ENCODE measurements around the gene TNNT2.

Gene TNNT2

DNA sequence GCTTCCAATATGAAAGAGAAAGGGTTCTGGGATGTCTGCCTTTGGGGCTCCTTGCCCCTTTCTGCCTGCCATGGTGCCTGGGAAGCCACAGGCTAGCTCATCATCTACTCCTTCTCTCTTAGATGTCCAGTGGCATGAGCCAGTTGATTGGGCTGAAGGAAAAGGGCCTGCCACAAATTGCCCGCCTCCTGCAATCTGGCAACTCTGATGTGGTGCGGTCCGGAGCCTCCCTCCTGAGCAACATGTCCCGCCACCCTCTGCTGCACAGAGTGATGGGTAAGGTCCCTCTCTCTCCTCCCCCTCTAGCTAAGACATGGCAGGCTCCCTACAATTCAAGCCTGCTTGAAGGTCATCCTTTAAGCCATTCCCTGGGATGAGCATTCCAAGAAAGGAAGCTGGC lies 53.2 kb downstream of the TNNT2 start:
- H3K9me3 ChIP-seq (ENCODE audit: control insufficient read depth, insufficient read depth, low read depth, low read length): no peaks in the 10 kb centered on the region
- no peak overlapping the region for H3K27ac ChIP-seq (ENCODE audit: low read depth, low read length)
- no peaks in the 10 kb centered on the region for H3K4me1 ChIP-seq (ENCODE audit: control insufficient read depth, insufficient read depth, low read length)
- H3K4me3 ChIP-seq (ENCODE audit: low read depth, low read length): no peak overlapping the region
- H3K36me3 ChIP-seq (ENCODE audit: control insufficient read depth, insufficient read depth, low read length): no peaks in the 10 kb centered on the region
- no peak overlapping the region for H3K9ac ChIP-seq (ENCODE audit: low read length)
- H3K27me3 ChIP-seq (ENCODE audit: control insufficient read depth, insufficient read depth, low read length): peaks cover 4% of the 10 kb centered on the region; the same call in 1 of the 2 replicates

DNA sequence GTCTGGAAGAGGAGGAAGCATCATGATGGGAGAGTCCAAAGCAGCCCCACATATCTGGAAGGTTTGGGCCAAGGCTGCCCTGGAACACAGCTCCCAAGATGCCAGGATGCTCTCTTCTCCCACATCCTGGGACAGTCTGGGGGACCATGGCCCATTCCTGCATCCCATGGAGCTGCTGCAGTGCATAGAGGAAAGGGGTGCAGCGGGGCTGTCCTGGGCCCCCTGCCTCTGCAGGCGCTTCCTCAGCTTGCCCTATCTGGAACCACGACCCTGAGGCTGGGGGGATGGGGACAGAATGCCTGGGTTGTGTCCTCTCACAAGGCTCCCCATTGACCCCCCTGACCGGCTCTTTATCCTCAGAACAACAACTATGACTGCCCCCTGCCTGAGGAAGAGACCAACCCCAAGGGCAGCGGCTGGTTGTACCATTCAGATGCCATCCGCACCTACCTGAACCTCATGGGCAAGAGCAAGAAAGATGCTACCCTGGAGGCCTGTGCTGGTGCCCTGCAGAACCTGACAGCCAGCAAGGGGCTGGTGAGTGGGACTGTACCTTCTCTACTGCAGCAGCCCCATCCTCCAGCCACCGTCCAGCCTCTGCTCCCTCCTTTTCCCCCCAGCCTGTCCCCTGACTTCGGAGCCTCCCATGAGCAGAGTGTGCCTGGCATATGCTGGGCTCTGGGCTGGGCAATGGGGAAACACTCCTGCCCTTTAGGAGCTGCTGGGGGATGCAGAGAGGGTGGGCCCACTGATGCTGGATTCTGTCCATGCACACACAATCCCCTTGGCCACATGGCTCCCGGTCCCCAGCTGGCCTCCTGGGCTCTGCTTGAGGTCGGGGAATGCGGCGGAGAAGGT lies 54.6 kb downstream of the TNNT2 start:
- Histone ChIP-seq H3K9me3 (ENCODE audit: control insufficient read depth, insufficient read depth, low read depth, low read length) (no peaks in the 10 kb centered on the region), H3K36me3 (ENCODE audit: control insufficient read depth, insufficient read depth, low read length) (no peaks in the 10 kb centered on the region), H3K4me1 (ENCODE audit: control insufficient read depth, insufficient read depth, low read length) (no peaks in the 10 kb centered on the region), H3K27ac (ENCODE audit: low read depth, low read length) (no peak overlapping the region), H3K4me3 (ENCODE audit: low read depth, low read length) (no peak overlapping the region), H3K27me3 (ENCODE audit: control insufficient read depth, insufficient read depth, low read length) (peaks cover 4% of the 10 kb centered on the region; the same call in 1 of the 2 replicates), H3K9ac (ENCODE audit: low read length) (no peak overlapping the region)

DNA sequence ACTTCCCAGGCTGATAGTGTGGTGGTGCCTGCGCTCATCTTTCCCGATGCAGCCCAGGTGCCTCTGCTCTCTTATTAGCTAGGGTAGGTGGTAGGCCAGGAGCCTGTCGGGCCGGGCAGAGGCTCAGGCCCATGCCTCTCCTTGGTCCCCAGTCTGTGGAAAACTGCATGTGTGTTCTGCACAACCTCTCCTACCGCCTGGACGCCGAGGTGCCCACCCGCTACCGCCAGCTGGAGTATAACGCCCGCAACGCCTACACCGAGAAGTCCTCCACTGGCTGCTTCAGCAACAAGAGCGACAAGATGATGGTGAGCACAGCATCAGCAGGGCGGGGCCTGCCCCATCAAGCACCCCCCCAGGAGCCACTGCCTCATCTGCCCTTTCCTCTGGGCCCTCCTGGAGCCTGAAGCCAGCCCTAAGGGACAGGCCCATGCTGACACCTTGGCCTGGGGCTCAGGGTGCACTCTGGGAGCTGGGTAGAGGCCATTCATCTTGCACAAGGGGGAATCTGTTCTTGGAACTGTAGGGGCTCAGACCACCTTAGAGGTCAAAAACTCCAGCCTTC lies 55.6 kb downstream of the TNNT2 start:
- H3K27me3 ChIP-seq (ENCODE audit: control insufficient read depth, insufficient read depth, low read length): no peaks in the 10 kb centered on the region; the same call in 1 of the 2 replicates
- no peaks in the 10 kb centered on the region for H3K9me3 ChIP-seq (ENCODE audit: control insufficient read depth, insufficient read depth, low read depth, low read length)
- no peak overlapping the region for H3K27ac ChIP-seq (ENCODE audit: low read depth, low read length)
- H3K4me3 ChIP-seq (ENCODE audit: low read depth, low read length): no peak overlapping the region
- H3K4me1 ChIP-seq (ENCODE audit: control insufficient read depth, insufficient read depth, low read length): no peaks in the 10 kb centered on the region
- no peak overlapping the region for H3K9ac ChIP-seq (ENCODE audit: low read length)
- H3K36me3 ChIP-seq (ENCODE audit: control insufficient read depth, insufficient read depth, low read length): no peaks in the 10 kb centered on the region

DNA sequence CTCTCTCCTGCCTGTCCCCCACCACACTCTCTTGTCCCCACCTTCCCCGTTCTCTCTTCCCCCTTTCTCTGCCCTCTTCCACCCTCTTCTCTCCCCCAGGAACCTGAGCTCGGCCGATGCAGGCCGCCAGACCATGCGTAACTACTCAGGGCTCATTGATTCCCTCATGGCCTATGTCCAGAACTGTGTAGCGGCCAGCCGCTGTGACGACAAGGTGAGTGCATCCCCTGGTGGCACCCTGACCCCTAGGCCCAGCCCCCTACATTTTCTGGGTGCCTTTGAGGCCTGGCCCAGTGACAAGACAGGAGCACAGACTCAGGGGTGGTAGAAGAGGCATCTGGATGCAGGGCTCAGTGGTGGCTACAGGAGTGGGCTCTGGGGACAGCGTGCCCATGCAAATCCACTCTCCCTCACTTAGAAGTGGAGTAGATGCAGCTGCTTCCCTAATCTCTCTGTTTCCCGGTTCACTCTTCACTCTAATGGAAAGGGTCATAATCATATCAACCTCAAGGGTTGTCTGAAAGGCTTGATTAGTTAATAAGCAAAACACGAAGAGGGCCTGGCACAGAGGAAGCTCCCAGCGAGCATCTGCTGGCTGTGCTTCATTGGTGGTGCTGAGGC lies 57.2 kb downstream of the TNNT2 start:
- no peaks in the 10 kb centered on the region for H3K4me1 ChIP-seq (ENCODE audit: control insufficient read depth, insufficient read depth, low read length)
- no peaks in the 10 kb centered on the region for H3K9me3 ChIP-seq (ENCODE audit: control insufficient read depth, insufficient read depth, low read depth, low read length)
- H3K9ac ChIP-seq (ENCODE audit: low read length): no peak overlapping the region
- H3K27ac ChIP-seq (ENCODE audit: low read depth, low read length): no peak overlapping the region
- H3K27me3 ChIP-seq (ENCODE audit: control insufficient read depth, insufficient read depth, low read length): peaks cover 3% of the 10 kb centered on the region; the same call in 1 of the 2 replicates
- H3K4me3 ChIP-seq (ENCODE audit: low read depth, low read length): no peak overlapping the region
- H3K36me3 ChIP-seq (ENCODE audit: control insufficient read depth, insufficient read depth, low read length): no peaks in the 10 kb centered on the region

DNA sequence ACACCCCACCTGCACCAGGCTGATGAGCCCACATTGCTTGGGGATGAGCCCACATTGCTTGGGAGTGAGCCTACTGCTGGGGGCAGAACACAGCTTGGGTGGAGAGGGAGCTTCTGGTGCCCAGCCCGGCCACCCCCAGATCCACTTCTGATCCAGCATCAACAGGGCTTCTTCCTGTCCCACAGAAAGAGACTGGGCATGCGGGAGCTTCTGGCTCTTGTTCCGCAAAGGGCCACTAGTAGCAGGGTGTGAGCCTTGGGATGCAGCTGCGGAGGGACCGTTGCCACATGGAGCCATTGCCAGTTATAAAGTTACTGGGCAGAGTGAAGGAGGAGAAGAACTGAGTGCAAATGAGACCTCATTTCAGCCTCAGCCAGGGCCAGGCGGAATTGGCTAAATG lies 57.8 kb downstream of the TNNT2 start:
- Histone ChIP-seq H3K27me3 (ENCODE audit: control insufficient read depth, insufficient read depth, low read length) (peaks cover 3% of the 10 kb centered on the region; the same call in 1 of the 2 replicates), H3K4me1 (ENCODE audit: control insufficient read depth, insufficient read depth, low read length) (no peaks in the 10 kb centered on the region), H3K4me3 (ENCODE audit: low read depth, low read length) (no peak overlapping the region), H3K9me3 (ENCODE audit: control insufficient read depth, insufficient read depth, low read depth, low read length) (no peaks in the 10 kb centered on the region), H3K9ac (ENCODE audit: low read length) (no peak overlapping the region), H3K27ac (ENCODE audit: low read depth, low read length) (no peak overlapping the region), H3K36me3 (ENCODE audit: control insufficient read depth, insufficient read depth, low read length) (no peaks in the 10 kb centered on the region)

DNA sequence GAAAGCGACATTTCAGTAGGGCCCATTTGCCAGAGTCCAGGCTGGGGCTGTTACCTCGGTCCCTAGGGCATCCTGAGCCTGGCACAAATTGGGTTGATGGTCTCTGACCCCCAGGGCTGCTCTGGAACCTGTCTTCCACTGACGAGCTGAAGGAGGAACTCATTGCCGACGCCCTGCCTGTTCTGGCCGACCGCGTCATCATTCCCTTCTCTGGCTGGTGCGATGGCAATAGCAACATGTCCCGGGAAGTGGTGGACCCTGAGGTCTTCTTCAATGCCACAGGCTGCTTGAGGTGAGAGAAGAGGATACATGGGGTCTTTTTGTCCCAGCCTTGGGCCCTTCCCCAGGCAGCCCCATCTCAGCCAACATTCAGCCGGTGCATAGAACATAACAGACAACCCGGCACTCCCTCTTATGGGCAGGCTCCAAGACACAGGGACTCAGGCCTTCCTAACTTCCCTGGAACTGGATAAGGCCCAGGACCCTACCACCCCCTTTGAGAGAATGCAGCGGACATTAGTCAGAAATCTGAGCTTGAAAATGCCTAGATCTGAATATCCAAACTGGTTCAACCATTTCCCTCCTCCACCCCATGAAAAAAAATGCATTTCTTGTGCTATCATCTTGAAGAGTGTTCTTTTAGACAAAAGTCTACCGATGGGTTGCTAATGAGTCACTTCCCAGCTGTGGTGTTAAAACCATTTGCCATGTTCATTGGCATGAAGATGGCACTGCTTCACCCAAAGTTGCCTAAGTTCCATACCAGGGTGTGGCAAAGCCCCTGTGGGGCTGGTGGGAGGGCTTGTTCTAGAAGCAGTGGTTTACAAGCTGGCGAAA lies 58.8 kb downstream of the TNNT2 start:
- H3K9me3 ChIP-seq (ENCODE audit: control insufficient read depth, insufficient read depth, low read depth, low read length): no peaks in the 10 kb centered on the region
- peaks cover 3% of the 10 kb centered on the region; the same call in 1 of the 2 replicates for H3K27me3 ChIP-seq (ENCODE audit: control insufficient read depth, insufficient read depth, low read length)
- H3K4me1 ChIP-seq (ENCODE audit: control insufficient read depth, insufficient read depth, low read length): no peaks in the 10 kb centered on the region
- no peak overlapping the region for H3K9ac ChIP-seq (ENCODE audit: low read length)
- no peak overlapping the region for H3K4me3 ChIP-seq (ENCODE audit: low read depth, low read length)
- no peak overlapping the region for H3K27ac ChIP-seq (ENCODE audit: low read depth, low read length)
- no peaks in the 10 kb centered on the region for H3K36me3 ChIP-seq (ENCODE audit: control insufficient read depth, insufficient read depth, low read length)

DNA sequence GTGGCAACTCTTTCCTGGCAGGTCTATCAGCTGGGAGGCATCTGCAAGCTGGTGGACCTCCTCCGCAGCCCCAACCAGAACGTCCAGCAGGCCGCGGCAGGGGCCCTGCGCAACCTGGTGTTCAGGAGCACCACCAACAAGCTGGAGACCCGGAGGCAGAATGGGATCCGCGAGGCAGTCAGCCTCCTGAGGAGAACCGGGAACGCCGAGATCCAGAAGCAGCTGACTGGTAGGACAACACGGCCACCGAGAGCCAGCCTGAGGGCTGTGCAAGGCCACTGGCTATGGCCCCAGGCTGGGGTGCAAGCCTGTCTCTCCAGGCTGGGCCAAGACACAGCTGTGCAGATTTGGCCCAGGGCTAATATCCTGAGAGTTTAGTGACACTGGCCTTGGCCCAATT lies 59.9 kb downstream of the TNNT2 start:
- Histone ChIP-seq H3K4me1 (ENCODE audit: control insufficient read depth, insufficient read depth, low read length) (no peaks in the 10 kb centered on the region), H3K9me3 (ENCODE audit: control insufficient read depth, insufficient read depth, low read depth, low read length) (no peaks in the 10 kb centered on the region), H3K27me3 (ENCODE audit: control insufficient read depth, insufficient read depth, low read length) (peaks cover 3% of the 10 kb centered on the region; the same call in 1 of the 2 replicates), H3K4me3 (ENCODE audit: low read depth, low read length) (no peak overlapping the region), H3K9ac (ENCODE audit: low read length) (no peak overlapping the region), H3K36me3 (ENCODE audit: control insufficient read depth, insufficient read depth, low read length) (no peaks in the 10 kb centered on the region), H3K27ac (ENCODE audit: low read depth, low read length) (no peak overlapping the region)

DNA sequence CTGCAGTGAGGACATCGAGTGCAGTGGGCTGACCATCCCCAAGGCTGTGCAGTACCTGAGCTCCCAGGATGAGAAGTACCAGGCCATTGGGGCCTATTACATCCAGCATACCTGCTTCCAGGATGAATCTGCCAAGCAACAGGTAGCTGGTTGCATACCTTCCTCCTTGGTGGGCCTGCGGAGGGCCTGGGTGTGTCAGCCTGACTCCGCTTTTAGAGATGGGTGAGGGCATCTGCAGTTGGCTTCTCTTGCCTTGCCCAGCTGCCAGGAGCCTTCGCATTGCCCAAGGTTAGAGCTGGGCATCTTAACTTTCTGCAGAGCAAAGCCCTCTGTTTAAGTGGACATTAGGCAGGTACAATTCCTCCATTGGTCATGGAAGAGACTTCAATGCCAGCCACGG lies 60.9 kb downstream of the TNNT2 start:
- Histone ChIP-seq H3K36me3 (ENCODE audit: control insufficient read depth, insufficient read depth, low read length) (no peaks in the 10 kb centered on the region), H3K4me3 (ENCODE audit: low read depth, low read length) (no peak overlapping the region), H3K9ac (ENCODE audit: low read length) (no peak overlapping the region), H3K27ac (ENCODE audit: low read depth, low read length) (no peak overlapping the region), H3K9me3 (ENCODE audit: control insufficient read depth, insufficient read depth, low read depth, low read length) (no peaks in the 10 kb centered on the region), H3K4me1 (ENCODE audit: control insufficient read depth, insufficient read depth, low read length) (0 out of 2 replicates have a peak, but pooled peaks cover 3% of the 10 kb centered on the region), H3K27me3 (ENCODE audit: control insufficient read depth, insufficient read depth, low read length) (peaks cover 3% of the 10 kb centered on the region; the same call in 1 of the 2 replicates)

DNA sequence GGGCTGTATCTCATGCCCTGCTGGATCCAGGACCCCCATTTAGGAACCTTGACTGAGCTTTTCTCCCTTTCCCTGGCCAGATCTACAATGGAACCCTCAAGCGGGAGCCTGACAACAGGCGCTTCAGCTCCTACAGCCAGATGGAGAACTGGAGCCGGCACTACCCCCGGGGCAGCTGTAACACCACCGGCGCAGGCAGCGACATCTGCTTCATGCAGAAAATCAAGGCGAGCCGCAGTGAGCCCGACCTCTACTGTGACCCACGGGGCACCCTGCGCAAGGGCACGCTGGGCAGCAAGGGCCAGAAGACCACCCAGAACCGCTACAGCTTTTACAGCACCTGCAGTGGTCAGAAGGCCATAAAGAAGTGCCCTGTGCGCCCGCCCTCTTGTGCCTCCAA lies 64.4 kb downstream of the TNNT2 start:
- H3K4me1 ChIP-seq (ENCODE audit: control insufficient read depth, insufficient read depth, low read length): peaks cover 16% of the 10 kb centered on the region; the same call in 1 of the 2 replicates
- no peak overlapping the region for H3K27ac ChIP-seq (ENCODE audit: low read depth, low read length)
- H3K36me3 ChIP-seq (ENCODE audit: control insufficient read depth, insufficient read depth, low read length): no peaks in the 10 kb centered on the region
- peaks cover 31% of the 10 kb centered on the region for H3K27me3 ChIP-seq (ENCODE audit: control insufficient read depth, insufficient read depth, low read length)
- no peaks in the 10 kb centered on the region for H3K9me3 ChIP-seq (ENCODE audit: control insufficient read depth, insufficient read depth, low read depth, low read length)
- H3K4me3 ChIP-seq (ENCODE audit: low read depth, low read length): no peak overlapping the region
- no peak overlapping the region for H3K9ac ChIP-seq (ENCODE audit: low read length)

DNA sequence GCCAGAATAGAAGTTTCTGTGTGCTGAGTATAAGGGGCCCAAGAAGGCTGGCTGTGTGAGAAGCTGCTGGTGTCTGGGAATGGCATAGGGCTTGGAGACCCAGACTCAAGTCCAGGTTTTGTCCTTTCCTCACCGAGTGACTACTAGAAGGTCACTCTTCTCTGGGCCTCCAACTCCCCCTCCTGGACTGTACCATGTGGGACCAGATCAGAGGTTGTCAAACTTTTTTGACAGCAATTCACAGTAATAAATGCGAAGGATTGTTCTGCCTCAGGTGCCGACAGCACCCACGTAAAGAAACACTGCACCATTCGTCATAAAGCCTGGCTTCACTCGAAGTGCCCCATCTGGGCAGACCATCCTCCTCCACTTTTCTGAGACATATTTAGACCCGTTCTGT lies 65.2 kb downstream of the TNNT2 start:
- Histone ChIP-seq H3K9ac (ENCODE audit: low read length) (no peak overlapping the region), H3K27me3 (ENCODE audit: control insufficient read depth, insufficient read depth, low read length) (peaks cover 34% of the 10 kb centered on the region), H3K27ac (ENCODE audit: low read depth, low read length) (no peak overlapping the region), H3K4me3 (ENCODE audit: low read depth, low read length) (no peak overlapping the region), H3K9me3 (ENCODE audit: control insufficient read depth, insufficient read depth, low read depth, low read length) (no peaks in the 10 kb centered on the region), H3K4me1 (ENCODE audit: control insufficient read depth, insufficient read depth, low read length) (peaks cover 17% of the 10 kb centered on the region; the same call in 1 of the 2 replicates), H3K36me3 (ENCODE audit: control insufficient read depth, insufficient read depth, low read length) (no peaks in the 10 kb centered on the region)
